ENCODE data around the gene CYB5R4. TPM values are rescaled to one million over a fixed set of nuclear protein-coding genes. Genes with fewer than 3 reads are reported as not detected.
A peak's percentile ranks its signal among the peaks of the same experiment; 100 is the strongest.

The CYB5R4 gene, protein sequence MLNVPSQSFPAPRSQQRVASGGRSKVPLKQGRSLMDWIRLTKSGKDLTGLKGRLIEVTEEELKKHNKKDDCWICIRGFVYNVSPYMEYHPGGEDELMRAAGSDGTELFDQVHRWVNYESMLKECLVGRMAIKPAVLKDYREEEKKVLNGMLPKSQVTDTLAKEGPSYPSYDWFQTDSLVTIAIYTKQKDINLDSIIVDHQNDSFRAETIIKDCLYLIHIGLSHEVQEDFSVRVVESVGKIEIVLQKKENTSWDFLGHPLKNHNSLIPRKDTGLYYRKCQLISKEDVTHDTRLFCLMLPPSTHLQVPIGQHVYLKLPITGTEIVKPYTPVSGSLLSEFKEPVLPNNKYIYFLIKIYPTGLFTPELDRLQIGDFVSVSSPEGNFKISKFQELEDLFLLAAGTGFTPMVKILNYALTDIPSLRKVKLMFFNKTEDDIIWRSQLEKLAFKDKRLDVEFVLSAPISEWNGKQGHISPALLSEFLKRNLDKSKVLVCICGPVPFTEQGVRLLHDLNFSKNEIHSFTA
- total RNA-seq (2022) = 23.2 and 23.7 TPM in 2 replicates
- percentile 69 among the genes with signal in this experiment for Bru-seq, nascent RNA
- BruChase-seq, experiment 1, labeled RNA remaining after a 2-hour chase = percentile 61 among the genes with signal in this experiment
- percentile 64 among the genes with signal in this experiment for BruChase-seq, experiment 2, labeled RNA remaining after a 6-hour chase
- long read RNA-seq, full-length matches to known transcripts = 51 of 63 reads
- long read RNA-seq, partial matches to known transcripts = 7 of 63 reads
- long read RNA-seq, other reads (novel, unspliced or antisense) = 5 of 63 reads

DNA sequence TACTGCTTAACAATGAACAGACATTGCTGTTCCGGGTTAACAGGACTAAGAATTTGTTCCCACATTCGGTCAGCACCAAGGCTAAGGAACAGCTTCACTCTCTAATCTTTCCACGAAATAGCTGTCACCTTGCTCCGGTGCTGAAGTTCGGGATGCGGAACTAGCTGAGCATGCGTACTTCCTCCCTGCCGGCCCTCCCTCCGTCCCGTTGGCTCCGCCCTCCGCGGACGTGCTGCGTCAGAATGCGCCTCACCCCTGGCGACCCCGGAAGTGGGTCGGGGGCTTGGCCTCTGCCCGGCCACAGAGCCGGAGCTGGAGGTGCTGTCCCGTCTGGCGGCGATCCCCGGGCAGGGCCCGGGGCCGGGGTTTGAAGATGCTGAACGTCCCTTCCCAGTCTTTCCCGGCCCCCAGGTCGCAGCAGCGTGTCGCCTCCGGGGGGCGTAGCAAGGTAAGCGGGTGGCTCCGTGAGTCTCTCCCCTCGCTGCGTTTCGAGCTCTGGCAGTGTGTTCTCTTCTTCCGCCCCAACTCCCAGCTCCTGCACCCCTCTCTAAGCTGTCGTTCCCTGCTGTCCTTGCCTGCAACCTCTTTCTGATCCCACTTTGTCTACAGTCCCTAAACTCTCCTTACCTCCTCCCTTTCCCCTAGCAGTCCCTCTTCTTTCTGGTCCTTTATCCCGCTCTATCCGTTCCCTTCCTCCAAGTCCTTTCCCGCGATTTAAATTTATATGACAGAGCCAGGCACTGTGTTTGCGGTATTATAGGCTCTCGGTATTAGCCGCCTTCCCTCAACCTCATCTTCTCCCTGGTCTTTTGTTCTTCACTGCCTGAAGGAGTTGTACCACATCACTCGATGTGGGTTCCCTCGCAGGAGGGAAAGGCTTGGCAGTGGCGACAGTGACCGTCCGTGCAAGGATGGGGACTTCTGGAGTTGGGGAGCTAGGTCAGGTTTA is at the start of gene CYB5R4:
Gene CYB5R4, plus strand, starts transcription at position 280 of the 949 bp plus-strand sequence. Its CDS starts 94 bp downstream, at position 374.
- intact Hi-C loops (cut with micrococcal nuclease; ENCODE audit: unreplicated experiment) = no loop called here
- CTCF ChIA-PET = no interaction called here

DNA sequence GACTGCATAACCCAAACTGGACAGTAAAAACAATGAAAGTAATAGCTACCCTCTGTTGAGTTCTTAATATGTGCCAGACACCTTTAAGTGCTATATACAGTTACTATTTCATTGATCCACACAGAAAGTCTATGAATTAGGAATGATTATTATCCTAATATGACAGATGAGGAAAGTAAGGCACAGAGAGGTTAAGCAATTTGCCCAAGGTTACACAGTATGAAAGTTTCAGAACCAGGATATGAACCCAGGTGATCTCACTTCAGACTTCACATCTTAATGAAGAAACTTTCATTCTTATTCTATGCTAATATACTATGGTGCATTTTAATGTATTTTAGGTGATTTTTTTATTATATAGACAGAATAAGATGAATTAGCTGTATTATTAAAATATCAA is 46.9 kb upstream of the CYB5R4 start:
- no peak for DNase-seq
- BruUV-seq (replicated peaks) = no TSS peak
- Mint-ChIP-seq H3K4me1 (ENCODE audit: low read depth, unreplicated experiment) (no peaks in the 10 kb centered on the region), H3K9me3 (ENCODE audit: unreplicated experiment) (no peaks in the 10 kb centered on the region), H3K27me3 (ENCODE audit: insufficient read depth, unreplicated experiment) (peaks cover 3% of the 10 kb centered on the region), H3K27ac (ENCODE audit: unreplicated experiment) (no peak overlapping the region), H3K36me3 (ENCODE audit: insufficient read depth, unreplicated experiment) (no peaks in the 10 kb centered on the region), H3K4me3 (ENCODE audit: unreplicated experiment) (no peak overlapping the region)
- Histone ChIP-seq H3K27me3 (replicated peaks; ENCODE audit: control insufficient read depth, insufficient read depth, low read length) (no peaks in the 10 kb centered on the region), H3K36me3 (ENCODE audit: control insufficient read depth, insufficient read depth, low read length) (no peaks in the 10 kb centered on the region), H3K9me3 (no peaks in the 10 kb centered on the region), H3K4me3 (ENCODE audit: low read depth, low read length) (no peak overlapping the region), H3K4me1 (no peaks in the 10 kb centered on the region)
- intact Hi-C loops (cut with micrococcal nuclease; ENCODE audit: unreplicated experiment) = no loop called here
- TF ChIP-seq, protein P1, sequence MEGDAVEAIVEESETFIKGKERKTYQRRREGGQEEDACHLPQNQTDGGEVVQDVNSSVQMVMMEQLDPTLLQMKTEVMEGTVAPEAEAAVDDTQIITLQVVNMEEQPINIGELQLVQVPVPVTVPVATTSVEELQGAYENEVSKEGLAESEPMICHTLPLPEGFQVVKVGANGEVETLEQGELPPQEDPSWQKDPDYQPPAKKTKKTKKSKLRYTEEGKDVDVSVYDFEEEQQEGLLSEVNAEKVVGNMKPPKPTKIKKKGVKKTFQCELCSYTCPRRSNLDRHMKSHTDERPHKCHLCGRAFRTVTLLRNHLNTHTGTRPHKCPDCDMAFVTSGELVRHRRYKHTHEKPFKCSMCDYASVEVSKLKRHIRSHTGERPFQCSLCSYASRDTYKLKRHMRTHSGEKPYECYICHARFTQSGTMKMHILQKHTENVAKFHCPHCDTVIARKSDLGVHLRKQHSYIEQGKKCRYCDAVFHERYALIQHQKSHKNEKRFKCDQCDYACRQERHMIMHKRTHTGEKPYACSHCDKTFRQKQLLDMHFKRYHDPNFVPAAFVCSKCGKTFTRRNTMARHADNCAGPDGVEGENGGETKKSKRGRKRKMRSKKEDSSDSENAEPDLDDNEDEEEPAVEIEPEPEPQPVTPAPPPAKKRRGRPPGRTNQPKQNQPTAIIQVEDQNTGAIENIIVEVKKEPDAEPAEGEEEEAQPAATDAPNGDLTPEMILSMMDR (IDR thresholded peaks at IDR 0.05; ENCODE audit: insufficient read depth in 1 of 2, low read depth in 1 of 2, low read length in 1 of 2, severe bottlenecking in 1 of 2, unreplicated experiment in 1 of 2) = no peak
- CTCF ChIA-PET = no interaction called here
- POLR2A ChIA-PET = no interaction called here

More for the DNA sequence above, at the start of gene CYB5R4:
- Histone ChIP-seq H3K4me3 (ENCODE audit: low read depth, low read length) (peak within 1 kb of the TSS; percentile 65), H3K27me3 (replicated peaks; ENCODE audit: control insufficient read depth, insufficient read depth, low read length) (no peaks in the 10 kb centered on the region), H3K9me3 (no peaks in the 10 kb centered on the region), H3K4me1 (0 out of 2 replicates have a peak, but pooled peaks cover 3% of the 10 kb centered on the region), H3K36me3 (ENCODE audit: control insufficient read depth, insufficient read depth, low read length) (no peaks in the 10 kb centered on the region)
- no peaks in the 10 kb centered on the region for H3K9me3 Mint-ChIP-seq (ENCODE audit: unreplicated experiment)
- TF ChIP-seq, protein P1 (IDR thresholded peaks at IDR 0.05; ENCODE audit: insufficient read depth in 1 of 2, low read depth in 1 of 2, low read length in 1 of 2, severe bottlenecking in 1 of 2, unreplicated experiment in 1 of 2) = no peak
- DNase-seq = peak; percentile 97
- H3K4me1 Mint-ChIP-seq (ENCODE audit: low read depth, unreplicated experiment) = no peaks in the 10 kb centered on the region
- peak within 1 kb of the TSS; percentile 95 for H3K27ac Mint-ChIP-seq (ENCODE audit: unreplicated experiment)
- POLR2A ChIA-PET = no interaction called here
- H3K27me3 Mint-ChIP-seq (ENCODE audit: insufficient read depth, unreplicated experiment) = peaks cover 3% of the 10 kb centered on the region
- peak within 1 kb of the TSS; percentile 99 for H3K4me3 Mint-ChIP-seq (ENCODE audit: unreplicated experiment)
- no TSS peak for BruUV-seq (replicated peaks)
- no peaks in the 10 kb centered on the region for H3K36me3 Mint-ChIP-seq (ENCODE audit: insufficient read depth, unreplicated experiment)
